ENCODE data around the gene IGLL5.
"Not testable (repeated sequence)": the region's sequence is repeated elsewhere in the genome, so short reads cannot be mapped to it uniquely, and the experiment has no call there.

Gene IGLL5

GRCh38 chr22:22901578-22902218 lies 14.1 kb downstream of the IGLL5 start:
- no peak for DNase-seq

- no peak for DNase-seq
These were observed 14.8 kb downstream of the IGLL5 start for GRCh38 chr22:22902247-22903001.

- no peak for DNase-seq
These were observed 15.8 kb downstream of the IGLL5 start for GRCh38 chr22:22903355-22903777.

GRCh38 chr22:22903781-22904192 lies 16.2 kb downstream of the IGLL5 start:
- not testable (repeated sequence) for DNase-seq

- DNase-seq, result not testable (repeated sequence)
These were observed 17.1 kb downstream of the IGLL5 start for GRCh38 chr22:22904736-22905135.

- not testable (repeated sequence) for DNase-seq
These were observed 18.8 kb downstream of the IGLL5 start for GRCh38 chr22:22906391-22906790.

- DNase-seq, result no peak
These were observed 19.4 kb downstream of the IGLL5 start for GRCh38 chr22:22906907-22907550.

- no peak for DNase-seq
These were observed 20.2 kb downstream of the IGLL5 start for GRCh38 chr22:22907551-22908494.

GRCh38 chr22:22908495-22908861 lies 20.9 kb downstream of the IGLL5 start:
- no peak for DNase-seq

GRCh38 chr22:22908941-22909604 lies 21.5 kb downstream of the IGLL5 start:
- no peak for DNase-seq

GRCh38 chr22:22909605-22910271 lies 22.1 kb downstream of the IGLL5 start:
- no peak for DNase-seq

GRCh38 chr22:22910272-22911240 lies 22.9 kb downstream of the IGLL5 start:
- no peak for DNase-seq

- DNase-seq, result no peak
These were observed 23.9 kb downstream of the IGLL5 start for GRCh38 chr22:22911327-22912134.

- no peak for DNase-seq
These were observed 24.7 kb downstream of the IGLL5 start for GRCh38 chr22:22912135-22912987.

GRCh38 chr22:22912988-22913253 lies 25.3 kb downstream of the IGLL5 start:
- no peak for DNase-seq

- DNase-seq, result peak in 1 of 2 donors; percentile 28
These were observed 26.4 kb downstream of the IGLL5 start for GRCh38 chr22:22913989-22914388.

- no peak for DNase-seq
These were observed 27.4 kb downstream of the IGLL5 start for GRCh38 chr22:22914726-22915669.

- no peak for DNase-seq
These were observed 28.0 kb downstream of the IGLL5 start for GRCh38 chr22:22915670-22916035.

All from CD4-positive, alpha-beta T cell treated with Interleukin-4 for 1 hour (primary cell).